Karpas-422 (cell line): Measurements from ENCODE around the gene AKNA. TPM values are rescaled to one million over a fixed set of nuclear protein-coding genes. Genes with fewer than 3 reads are reported as not detected.

Experiments
- DNase-seq: peaks from one replicate; pipeline ENCODE4 v3.0.0-alpha.2; 2015
- H2AFZ ChIP-seq: fragments of 200-600 bp; sonication (generic); 2 replicates; pipeline ENCODE4 v1.6.1; 2014; ENCODE audit warnings: antibody characterized with exemption, low read length, mixed read lengths
- H3K27ac ChIP-seq: fragments of 200-600 bp; sonication (generic); 2 replicates; pipeline ENCODE4 v1.5.1; 2014; ENCODE audit warnings: mild to moderate bottlenecking, low read length, moderate library complexity
- H3K27me3 ChIP-seq: fragments of 200-600 bp; sonication (generic); 2 replicates; pipeline ENCODE4 v1.6.1; 2014; ENCODE audit warnings: low read length, mixed read lengths
- H3K36me3 ChIP-seq: fragments of 200-600 bp; sonication (generic); 2 replicates; pipeline ENCODE4 v1.6.1; 2014; ENCODE audit warnings: low read length, mixed read lengths; ENCODE audit not compliant: insufficient read depth
- H3K4me1 ChIP-seq: fragments of 200-600 bp; sonication (generic); 2 replicates; pipeline ENCODE4 v1.6.1; 2014; ENCODE audit warnings: mild to moderate bottlenecking, low read length, mixed read lengths
- H3K4me2 ChIP-seq: fragments of 200-600 bp; sonication (generic); 2 replicates; pipeline ENCODE4 v1.6.1; 2014; ENCODE audit warnings: low read length, low read depth, mild to moderate bottlenecking; ENCODE audit not compliant: poor library complexity, severe bottlenecking
- H3K4me3 ChIP-seq: fragments of 200-600 bp; sonication (generic); 2 replicates; pipeline ENCODE4 v1.5.1; 2014; ENCODE audit warnings: mild to moderate bottlenecking, antibody characterized with exemption, low read length, mixed read lengths
- H3K79me2 ChIP-seq: fragments of 200-600 bp; sonication (generic); 2 replicates; pipeline ENCODE4 v1.6.1; 2014; ENCODE audit warnings: mild to moderate bottlenecking, low read length, mixed read lengths
- H3K9ac ChIP-seq: fragments of 200-600 bp; sonication (generic); 2 replicates; pipeline ENCODE4 v1.6.0; 2014; ENCODE audit warnings: low read length
- H3K9me2 ChIP-seq: fragments of 200-600 bp; sonication (generic), shearing (Covaris generic); replicated peaks from 2 replicates; pipeline ENCODE4 v1.6.0; 2014; ENCODE audit warnings: mild to moderate bottlenecking, low read length, moderate library complexity; ENCODE audit not compliant: insufficient read depth
- H3K9me3 ChIP-seq: fragments of 300-700, 200-600 bp; sonication (generic); 2 replicates; pipeline ENCODE4 v1.6.1; 2014; ENCODE audit warnings: low read length, mixed read lengths
- H4K20me1 ChIP-seq: fragments of 200-600 bp; sonication (generic); 2 replicates; pipeline ENCODE4 v1.6.1; 2014; ENCODE audit warnings: mild to moderate bottlenecking, antibody characterized with exemption, low read length, low read depth; ENCODE audit not compliant: insufficient read depth
- total RNA-seq: library from RNA; depleted of rRNA; stranded (reverse); fragments of >200 nt; shearing (Covaris generic); gene quantifications from 2 replicates; pipeline ENCODE4 v1.2.3, GENCODE V29; 2014; ENCODE audit warnings: low replicate concordance

AKNA gene
- total RNA-seq, 1 experiment from 2014 or later: 77.9 TPM

- no peaks in the 10 kb centered on the region for H3K9me2 ChIP-seq
- no peak overlapping the region for H3K27ac ChIP-seq
- H2AFZ ChIP-seq: no peak overlapping the region
These were observed 71.1 kb downstream of the AKNA start for GRCh38 chr9:114316605-114317230.

GRCh38 chr9:114315723-114316363 is 71.9 kb downstream of the AKNA start:
- Histone ChIP-seq H3K4me1 (no peaks in the 10 kb centered on the region), H3K9me2 (no peaks in the 10 kb centered on the region)

More at GRCh38 chr9:114316605-114317230, 71.1 kb downstream of the AKNA start:
- Histone ChIP-seq H3K4me3 (no peak overlapping the region), H3K4me1 (no peaks in the 10 kb centered on the region), H3K27me3 (no peaks in the 10 kb centered on the region), H3K9me3 (no peaks in the 10 kb centered on the region), H3K36me3 (no peaks in the 10 kb centered on the region), H3K4me2 (no peak overlapping the region), H3K9ac (no peak overlapping the region), H3K79me2 (no peaks in the 10 kb centered on the region), H4K20me1 (no peaks in the 10 kb centered on the region)
- DNase-seq: no peak

GRCh38 chr9:114314881-114315722 is 72.7 kb downstream of the AKNA start:
- H3K27ac ChIP-seq: no peak overlapping the region

More at GRCh38 chr9:114315723-114316363, 71.9 kb downstream of the AKNA start:
- H3K4me3 ChIP-seq: no peak overlapping the region
- no peaks in the 10 kb centered on the region for H3K79me2 ChIP-seq
- H4K20me1 ChIP-seq: no peaks in the 10 kb centered on the region
- H2AFZ ChIP-seq: no peak overlapping the region
- no peak overlapping the region for H3K4me2 ChIP-seq
- H3K9me3 ChIP-seq: no peaks in the 10 kb centered on the region
- DNase-seq: no peak
- no peaks in the 10 kb centered on the region for H3K36me3 ChIP-seq
- H3K27me3 ChIP-seq: no peaks in the 10 kb centered on the region
- H3K27ac ChIP-seq: no peak overlapping the region
- H3K9ac ChIP-seq: no peak overlapping the region

GRCh38 chr9:114314256-114314867 is 73.4 kb downstream of the AKNA start:
- no peak overlapping the region for H2AFZ ChIP-seq
- H3K27me3 ChIP-seq: no peaks in the 10 kb centered on the region
- no peak overlapping the region for H3K9ac ChIP-seq
- H3K27ac ChIP-seq: no peak overlapping the region
- H3K4me3 ChIP-seq: no peak overlapping the region
- H3K9me3 ChIP-seq: no peaks in the 10 kb centered on the region
- no peaks in the 10 kb centered on the region for H4K20me1 ChIP-seq
- no peaks in the 10 kb centered on the region for H3K9me2 ChIP-seq
- H3K4me1 ChIP-seq: no peaks in the 10 kb centered on the region
- no peaks in the 10 kb centered on the region for H3K36me3 ChIP-seq
- no peak overlapping the region for H3K4me2 ChIP-seq
- H3K79me2 ChIP-seq: no peaks in the 10 kb centered on the region
- DNase-seq: no peak

More at GRCh38 chr9:114314881-114315722, 72.7 kb downstream of the AKNA start:
- Histone ChIP-seq H4K20me1 (no peaks in the 10 kb centered on the region), H3K4me2 (no peak overlapping the region), H3K27me3 (no peaks in the 10 kb centered on the region), H3K4me1 (no peaks in the 10 kb centered on the region), H3K4me3 (no peak overlapping the region), H3K9ac (no peak overlapping the region), H3K36me3 (no peaks in the 10 kb centered on the region), H2AFZ (no peak overlapping the region), H3K79me2 (no peaks in the 10 kb centered on the region), H3K9me3 (no peaks in the 10 kb centered on the region), H3K9me2 (no peaks in the 10 kb centered on the region)
- DNase-seq: no peak

GRCh38 chr9:114313186-114313585 is 74.6 kb downstream of the AKNA start:
- no peak overlapping the region for H3K9ac ChIP-seq
- H3K27me3 ChIP-seq: no peaks in the 10 kb centered on the region
- no peak overlapping the region for H3K4me2 ChIP-seq
- no peak overlapping the region for H3K27ac ChIP-seq
- H3K4me1 ChIP-seq: no peaks in the 10 kb centered on the region
- H2AFZ ChIP-seq: no peak overlapping the region
- H4K20me1 ChIP-seq: no peaks in the 10 kb centered on the region
- H3K4me3 ChIP-seq: no peak overlapping the region
- no peaks in the 10 kb centered on the region for H3K79me2 ChIP-seq
- no peak for DNase-seq
- no peaks in the 10 kb centered on the region for H3K36me3 ChIP-seq
- H3K9me3 ChIP-seq: no peaks in the 10 kb centered on the region
- H3K9me2 ChIP-seq: no peaks in the 10 kb centered on the region

- no peaks in the 10 kb centered on the region for H3K9me2 ChIP-seq
- H3K4me3 ChIP-seq: no peak overlapping the region
- H3K36me3 ChIP-seq: no peaks in the 10 kb centered on the region
- H3K27me3 ChIP-seq: no peaks in the 10 kb centered on the region
- H3K27ac ChIP-seq: no peak overlapping the region
- no peaks in the 10 kb centered on the region for H4K20me1 ChIP-seq
- H2AFZ ChIP-seq: no peak overlapping the region
- DNase-seq: no peak
- H3K4me1 ChIP-seq: no peaks in the 10 kb centered on the region
- no peak overlapping the region for H3K9ac ChIP-seq
- no peaks in the 10 kb centered on the region for H3K79me2 ChIP-seq
- H3K4me2 ChIP-seq: no peak overlapping the region
- H3K9me3 ChIP-seq: no peaks in the 10 kb centered on the region
These were observed 75.3 kb downstream of the AKNA start for GRCh38 chr9:114312513-114312875.

GRCh38 chr9:114311571-114312512 is 75.9 kb downstream of the AKNA start:
- Histone ChIP-seq H3K9me3 (no peaks in the 10 kb centered on the region), H4K20me1 (no peaks in the 10 kb centered on the region), H3K27me3 (no peaks in the 10 kb centered on the region), H3K36me3 (no peaks in the 10 kb centered on the region), H3K4me1 (no peaks in the 10 kb centered on the region), H3K9ac (no peak overlapping the region), H2AFZ (no peak overlapping the region), H3K79me2 (no peaks in the 10 kb centered on the region), H3K4me3 (no peak overlapping the region), H3K27ac (no peak overlapping the region), H3K9me2 (no peaks in the 10 kb centered on the region), H3K4me2 (no peak overlapping the region)
- no peak for DNase-seq
